Sigmoid colon (tissue), 4 donors: ENCODE measurements around the gene IQCE.

Experiments
- EP300 ChIP-seq, 4 donors: sonication (generic); formaldehyde crosslinking; IDR thresholded peaks; one replicate each; pipeline ENCODE4 v1.6.1; 2017; ENCODE audit warnings: antibody characterized with exemption in 4 of 4
- TF ChIP-seq, protein P1 (sequence below), 4 experiments: fragments of 450-650 bp in 3 of 4; fragments of 200-600 bp in 1 of 4; IDR thresholded peaks; one replicate each; pipeline ENCODE4 v1.5.1; 2016 to 2019; ENCODE audit warnings: antibody characterized with exemption in 4 of 4, mild to moderate bottlenecking in 3 of 4, moderate library complexity in 2 of 4

DNA sequence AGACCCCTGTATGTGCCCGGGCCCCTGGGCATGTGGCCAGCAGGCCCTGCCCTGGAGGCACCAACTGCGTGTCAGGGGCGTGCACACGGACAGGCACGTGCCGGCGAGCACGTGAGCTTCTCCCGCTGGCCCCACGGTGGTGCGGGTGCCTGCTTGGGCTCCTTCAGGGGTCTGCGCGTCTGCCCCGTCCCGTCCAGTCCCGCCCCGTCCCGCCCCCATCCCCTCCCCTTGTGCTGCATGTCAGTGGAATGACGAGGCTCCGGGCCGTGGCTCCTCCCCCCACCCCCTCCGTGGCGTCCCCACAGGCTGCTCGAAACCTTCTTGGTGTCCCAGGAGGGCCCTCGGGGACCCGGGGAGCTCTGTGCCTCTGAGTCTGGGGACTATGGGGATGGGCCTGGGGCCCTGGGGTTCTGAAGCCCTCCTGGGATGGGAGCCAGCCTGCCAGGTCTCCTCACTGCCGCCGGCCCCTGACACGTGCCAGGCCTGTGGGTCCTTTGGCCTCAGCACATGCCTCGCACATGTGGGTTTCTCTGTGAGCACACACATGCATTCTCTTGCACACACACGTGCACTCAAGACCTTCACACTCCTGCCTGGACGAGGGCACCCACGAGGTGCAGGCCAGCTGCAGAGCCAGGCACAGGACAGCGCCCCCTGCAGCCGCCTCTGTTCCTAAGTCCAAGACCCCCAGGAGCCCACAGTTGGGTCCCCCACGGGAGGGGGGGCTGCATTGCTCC lies 101.7 kb downstream of the IQCE start:
- TF ChIP-seq, protein P1, sequence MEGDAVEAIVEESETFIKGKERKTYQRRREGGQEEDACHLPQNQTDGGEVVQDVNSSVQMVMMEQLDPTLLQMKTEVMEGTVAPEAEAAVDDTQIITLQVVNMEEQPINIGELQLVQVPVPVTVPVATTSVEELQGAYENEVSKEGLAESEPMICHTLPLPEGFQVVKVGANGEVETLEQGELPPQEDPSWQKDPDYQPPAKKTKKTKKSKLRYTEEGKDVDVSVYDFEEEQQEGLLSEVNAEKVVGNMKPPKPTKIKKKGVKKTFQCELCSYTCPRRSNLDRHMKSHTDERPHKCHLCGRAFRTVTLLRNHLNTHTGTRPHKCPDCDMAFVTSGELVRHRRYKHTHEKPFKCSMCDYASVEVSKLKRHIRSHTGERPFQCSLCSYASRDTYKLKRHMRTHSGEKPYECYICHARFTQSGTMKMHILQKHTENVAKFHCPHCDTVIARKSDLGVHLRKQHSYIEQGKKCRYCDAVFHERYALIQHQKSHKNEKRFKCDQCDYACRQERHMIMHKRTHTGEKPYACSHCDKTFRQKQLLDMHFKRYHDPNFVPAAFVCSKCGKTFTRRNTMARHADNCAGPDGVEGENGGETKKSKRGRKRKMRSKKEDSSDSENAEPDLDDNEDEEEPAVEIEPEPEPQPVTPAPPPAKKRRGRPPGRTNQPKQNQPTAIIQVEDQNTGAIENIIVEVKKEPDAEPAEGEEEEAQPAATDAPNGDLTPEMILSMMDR (IDR thresholded peaks at IDR 0.05) = no peak
- no peak for TF ChIP-seq EP300 (IDR thresholded peaks at IDR 0.05)
